IMR-90 (cell line): Measurements from ENCODE around the gene FAM89A. TPM values are rescaled to one million over a fixed set of nuclear protein-coding genes. Genes with fewer than 3 reads are reported as not detected.

ENCODE experiments used
- ATAC-seq: fragments of 200-7000 bp; cut with Tn5 transposase; 2 replicates; pipeline ENCODE4 v1.9.1; 2020; ENCODE audit warnings: low read depth, mild to moderate bottlenecking, moderate library complexity
- BruUV-seq: library from RNA; stranded (reverse); fragments of 400-500 nt; replicated peaks from 2 replicates; lab custom pipeline; 2021; lab: Mats Ljungman, UMichigan
- CTCF ChIA-PET: fragments of 300-600 bp; formaldehyde crosslinking; extraction: SDS; loops from one replicate; lab custom pipeline; 2021; ENCODE audit warnings: antibody characterized with exemption; lab: Yijun Ruan, JAX
- POLR2A ChIA-PET: fragments of 300-600 bp; sonication (Branson Sonifier 250); formaldehyde crosslinking; loops from one replicate; lab custom pipeline; 2022; ENCODE audit warnings: antibody characterized with exemption; ENCODE audit not compliant: unreplicated experiment; lab: Charles Lee
- DNase-seq: peaks from one replicate; pipeline ENCODE4 v3.0.0; 2013
- H2AFZ ChIP-seq: replicated peaks from 2 replicates; pipeline ENCODE3; 2013; ENCODE audit warnings: low read length, mild to moderate bottlenecking; ENCODE audit not compliant: poor library complexity
- H2AK5ac ChIP-seq: 2 replicates; pipeline ENCODE4 v1.6.1; 2013; ENCODE audit warnings: low read depth, low read length, inconsistent platforms
- H2AK9ac ChIP-seq: replicated peaks from 2 replicates; pipeline ENCODE3; 2013; ENCODE audit warnings: mild to moderate bottlenecking, low read depth, low read length, moderate library complexity; ENCODE audit not compliant: poor library complexity
- H2BK120ac ChIP-seq: 2 replicates; pipeline ENCODE4 v1.6.1; 2013; ENCODE audit warnings: low read depth, low read length, inconsistent platforms
- H2BK15ac ChIP-seq: 3 replicates; pipeline ENCODE4 v1.6.1; 2013; ENCODE audit warnings: low read depth, low read length, inconsistent platforms
- H2BK20ac ChIP-seq: 2 replicates; pipeline ENCODE4 v1.6.1; 2013; ENCODE audit warnings: low read depth, mild to moderate bottlenecking, inconsistent platforms, low read length, moderate library complexity
- H2BK5ac ChIP-seq: 2 replicates; pipeline ENCODE4 v1.6.1; 2013; ENCODE audit warnings: mild to moderate bottlenecking, low read depth, low read length, inconsistent platforms; ENCODE audit not compliant: poor library complexity, severe bottlenecking
- H3K14ac ChIP-seq: replicated peaks from 2 replicates; pipeline ENCODE4 v1.6.1; 2013; ENCODE audit warnings: low read depth, low read length, inconsistent platforms
- H3K18ac ChIP-seq: 2 replicates; pipeline ENCODE4 v1.6.1; 2013; ENCODE audit warnings: low read depth, low read length, control low read depth
- H3K23ac ChIP-seq: 2 replicates; pipeline ENCODE4 v1.6.1; 2013; ENCODE audit warnings: low read depth, low read length, inconsistent platforms
- H3K27ac ChIP-seq: 2 replicates; pipeline ENCODE4 v1.5.1; 2013; ENCODE audit warnings: mild to moderate bottlenecking, control low read depth, low read length; ENCODE audit not compliant: insufficient read depth
- H3K27me3 ChIP-seq: 2 replicates; pipeline ENCODE4 v1.6.1; 2013; ENCODE audit warnings: low read length; ENCODE audit not compliant: control insufficient read depth, insufficient read depth
- H3K36me3 ChIP-seq: 2 replicates; pipeline ENCODE4 v1.6.1; 2013; ENCODE audit warnings: low read length, mixed read lengths; ENCODE audit not compliant: control insufficient read depth, insufficient read depth
- H3K4ac ChIP-seq: 2 replicates; pipeline ENCODE4 v1.6.1; 2013; ENCODE audit warnings: low read depth, low read length, inconsistent platforms
- H3K4me1 ChIP-seq: 2 replicates; pipeline ENCODE4 v1.6.1; 2013; ENCODE audit warnings: low read length, mixed read lengths; ENCODE audit not compliant: control insufficient read depth, insufficient read depth
- H3K4me2 ChIP-seq: 2 replicates; pipeline ENCODE4 v1.6.1; 2013; ENCODE audit warnings: low read depth, mild to moderate bottlenecking, control low read depth, low read length, moderate library complexity
- H3K4me3 ChIP-seq: 2 replicates; pipeline ENCODE4 v1.5.1; 2013; ENCODE audit warnings: low read depth, mild to moderate bottlenecking, control low read depth, low read length, moderate library complexity; ENCODE audit not compliant: insufficient read depth
- H3K56ac ChIP-seq: 2 replicates; pipeline ENCODE4 v1.6.1; 2013; ENCODE audit warnings: low read length, inconsistent platforms; ENCODE audit not compliant: insufficient read depth; ENCODE audit errors: extremely low read depth
- H3K79me1 ChIP-seq, 2 experiments: 2 replicates each; pipeline ENCODE4 v1.6.1; 2013; ENCODE audit warnings: low read length in 2 of 2, inconsistent platforms in 1 of 2, low read depth in 1 of 2
- H3K9ac ChIP-seq: 2 replicates; pipeline ENCODE4 v1.6.1; 2013; ENCODE audit warnings: low read depth, low read length, control low read depth
- H3K9me1 ChIP-seq: 2 replicates; pipeline ENCODE4 v1.6.1; 2013; ENCODE audit warnings: low read length, inconsistent platforms; ENCODE audit not compliant: insufficient read depth
- H3K9me3 ChIP-seq: 2 replicates; pipeline ENCODE4 v1.6.1; 2013; ENCODE audit warnings: low read length; ENCODE audit not compliant: control insufficient read depth, insufficient read depth
- H4K20me1 ChIP-seq: 2 replicates; pipeline ENCODE4 v1.6.1; 2013; ENCODE audit warnings: low read length, inconsistent platforms; ENCODE audit not compliant: insufficient read depth
- H4K5ac ChIP-seq: 2 replicates; pipeline ENCODE4 v1.6.1; 2013; ENCODE audit warnings: mild to moderate bottlenecking, low read depth, low read length, control low read depth
- H4K8ac ChIP-seq, 2 experiments: 2 replicates each; pipeline ENCODE4 v1.6.1; 2013; ENCODE audit warnings: low read depth in 2 of 2, low read length in 2 of 2, control low read depth in 1 of 2, inconsistent platforms in 1 of 2
- H4K91ac ChIP-seq: 2 replicates; pipeline ENCODE4 v1.6.1; 2013; ENCODE audit warnings: low read depth, low read length, inconsistent platforms; ENCODE audit not compliant: insufficient read depth
- BHLHE40 ChIP-seq: fragments of 150-350 bp; IDR thresholded peaks from 2 replicates; pipeline ENCODE4 v1.6.1; 2016; ENCODE audit warnings: mild to moderate bottlenecking, low read depth, low read length
- CEBPB ChIP-seq: IDR thresholded peaks from 2 replicates; pipeline ENCODE4 v1.6.1; 2012; ENCODE audit warnings: low read depth, low read length, improper control_type of control experiment
- CHD1 ChIP-seq: IDR thresholded peaks from 2 replicates; pipeline ENCODE4 v1.6.1; 2012; ENCODE audit warnings: low read depth, low read length, improper control_type of control experiment
- CTCF ChIP-seq: conservative IDR thresholded peaks from 2 replicates; pipeline ENCODE4 v1.5.1; 2012; ENCODE audit warnings: mild to moderate bottlenecking, low read depth, low read length, improper control_type of control experiment
- ELK1 ChIP-seq: fragments of 150-350 bp; IDR thresholded peaks from 2 replicates; pipeline ENCODE4 v1.6.1; 2016; ENCODE audit warnings: low read depth, mild to moderate bottlenecking, low read length, moderate library complexity, borderline replicate concordance
- FOS ChIP-seq: fragments of 150-350 bp; IDR thresholded peaks from 2 replicates; pipeline ENCODE4 v1.6.1; 2016; ENCODE audit warnings: low read depth, low read length
- MAFK ChIP-seq: IDR thresholded peaks from 2 replicates; pipeline ENCODE4 v1.6.1; 2012; ENCODE audit warnings: low read depth, low read length, improper control_type of control experiment
- MAZ ChIP-seq: IDR thresholded peaks from 2 replicates; pipeline ENCODE4 v1.6.1; 2012; ENCODE audit warnings: low read depth, mild to moderate bottlenecking, low read length, improper control_type of control experiment, moderate library complexity, borderline replicate concordance
- MXI1 ChIP-seq: IDR thresholded peaks from 2 replicates; pipeline ENCODE4 v1.6.1; 2012; ENCODE audit warnings: low read depth, mild to moderate bottlenecking, low read length, moderate library complexity, borderline replicate concordance
- NFE2L2 ChIP-seq: fragments of 150-350 bp; IDR thresholded peaks from 2 replicates; pipeline ENCODE4 v1.6.1; 2016; ENCODE audit warnings: low read depth, mild to moderate bottlenecking, low read length
- POLR2A ChIP-seq: IDR thresholded peaks from 2 replicates; pipeline ENCODE4 v1.6.1; 2012; ENCODE audit warnings: mild to moderate bottlenecking, low read depth, low read length
- RAD21 ChIP-seq: IDR thresholded peaks from 2 replicates; pipeline ENCODE4 v1.6.1; 2012; ENCODE audit warnings: low read length, improper control_type of control experiment
- RCOR1 ChIP-seq: IDR thresholded peaks from 2 replicates; pipeline ENCODE4 v1.6.1; 2012; ENCODE audit warnings: mild to moderate bottlenecking, low read length, improper control_type of control experiment; ENCODE audit not compliant: insufficient replicate concordance
- RFX5 ChIP-seq: IDR thresholded peaks from 2 replicates; pipeline ENCODE4 v1.8.0; 2012; ENCODE audit warnings: low read depth, mild to moderate bottlenecking, low read length, moderate library complexity
- SMC3 ChIP-seq: fragments of 150-350 bp; IDR thresholded peaks from 2 replicates; pipeline ENCODE4 v1.6.1; 2016; ENCODE audit warnings: low read depth, mild to moderate bottlenecking, antibody characterized with exemption, low read length, moderate library complexity
- WGBS, 2 experiments: methylation state at CpG; one replicate each; pipeline versions ENCODE4 v1.1.5 to v1.1.7; 2013; ENCODE audit warnings: missing lambda C conversion rate in 2 of 2; ENCODE audit not compliant: insufficient read length in 1 of 2; ENCODE audit errors: extremely low coverage in 2 of 2; 5-methylcytosine and 5-hydroxymethylcytosine counted together
- dilution Hi-C: fragments of 300-500 bp; cut with HindIII; formaldehyde crosslinking; loops from one replicate; pipeline ENCODE4 v1.14.3; 2018; ENCODE audit warnings: low sequenced_read_pairs; ENCODE audit not compliant: unreplicated experiment
- in situ Hi-C: fragments of 300-500 bp; cut with MboI; formaldehyde crosslinking; loops from 3 replicates; pipeline ENCODE4 v1.14.3; 2019; ENCODE audit warnings: low sequenced_read_pairs, inconsistent platforms, mixed read lengths
- intact Hi-C: fragments of 100-400 bp; cut with micrococcal nuclease; formaldehyde crosslinking; loops from 2 replicates; pipeline ENCODE4 v1.10.0; 2022
- polyA plus RNA-seq, 3 experiments: library from polyadenylated mRNA; depleted of rRNA; stranded (reverse); fragments of >200 nt; gene quantifications; 2 replicates each; pipeline ENCODE4 v1.2.3, GENCODE V29; 2012; ENCODE audit warnings: low replicate concordance in 1 of 3
- total RNA-seq: library from RNA; depleted of rRNA; stranded (reverse); fragments of >200 nt; gene quantifications from 2 replicates; pipeline ENCODE4 v1.2.3, GENCODE V29; 2012
- TF ChIP-seq, protein P1 (sequence below): fragments of 150-350 bp; IDR thresholded peaks from 2 replicates; pipeline ENCODE4 v1.6.1; 2017; ENCODE audit warnings: mild to moderate bottlenecking, antibody characterized with exemption, low read length, low read depth

Gene FAM89A
- total and polyA plus RNA-seq, 2 of the 4 experiments (the other 2 are of a cell fraction) = 6.8 to 8.1 TPM

DNA sequence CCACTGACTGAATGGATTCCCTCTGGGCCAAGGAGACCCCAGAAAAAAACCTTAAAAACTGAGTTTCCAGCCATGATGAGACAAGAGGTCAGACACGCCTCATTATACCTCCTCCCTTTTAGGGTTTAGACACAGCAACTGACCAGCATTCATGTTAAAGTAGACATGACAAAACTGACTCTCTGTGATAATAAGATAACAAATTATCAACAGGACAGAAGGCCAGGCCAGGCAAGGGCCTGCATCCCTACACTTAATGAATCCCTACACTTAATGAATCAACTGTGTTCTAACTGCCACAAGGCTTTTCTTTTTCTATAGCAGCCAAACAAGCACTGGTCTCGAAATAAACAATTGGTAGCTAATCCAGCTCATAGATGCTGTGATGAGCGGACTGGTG is 33.3 kb upstream of the FAM89A start:
- DNase-seq = no peak
- Histone ChIP-seq H4K20me1 (no peaks in the 10 kb centered on the region), H4K5ac (no peak overlapping the region), H3K18ac (no peak overlapping the region), H2BK15ac (no peak overlapping the region), H3K56ac (no peak overlapping the region), H3K23ac (no peak overlapping the region), H3K4me2 (no peak overlapping the region), H3K9ac (no peak overlapping the region), H3K27me3 (peaks cover 7% of the 10 kb centered on the region), H3K79me1 (no peaks in the 10 kb centered on the region), H3K4me1 (no peaks in the 10 kb centered on the region; the same call in 1 of the 2 replicates), H3K36me3 (no peaks in the 10 kb centered on the region), H2AK9ac (no peak overlapping the region), H2BK120ac (no peak overlapping the region), H3K4me3 (no peak overlapping the region), H2BK20ac (no peak overlapping the region), H3K9me3 (no peaks in the 10 kb centered on the region), H3K27ac (no peak overlapping the region), H4K91ac (no peak overlapping the region), H4K8ac (no peak overlapping the region), H2AFZ (no peak overlapping the region), H3K9me1 (no peaks in the 10 kb centered on the region), H2AK5ac (no peak overlapping the region), H3K14ac (no peak overlapping the region), H3K4ac (no peak overlapping the region), H2BK5ac (no peak overlapping the region)
- ATAC-seq = no peak
- WGBS, 2 experiments = no CpG with 5 or more reads among the region's 3 CpGs
- in situ Hi-C loops (no loop called here), intact Hi-C loops (no loop called here), dilution Hi-C loops (no loop called here)
- no TSS peak for BruUV-seq
- TF ChIP-seq RFX5 = no peak
- TF ChIP-seq MXI1 = no peak
- no peak for TF ChIP-seq MAZ
- no peak for TF ChIP-seq ELK1
- no peak for TF ChIP-seq POLR2A
- TF ChIP-seq BHLHE40 = no peak
- no peak for TF ChIP-seq CTCF
- no peak for TF ChIP-seq FOS
- no peak for TF ChIP-seq RAD21
- TF ChIP-seq SMC3 = no peak
- no peak for TF ChIP-seq NFE2L2
- no peak for TF ChIP-seq CHD1
- TF ChIP-seq CEBPB = no peak
- TF ChIP-seq RCOR1 = no peak
- no peak for TF ChIP-seq MAFK
- TF ChIP-seq, protein P1, sequence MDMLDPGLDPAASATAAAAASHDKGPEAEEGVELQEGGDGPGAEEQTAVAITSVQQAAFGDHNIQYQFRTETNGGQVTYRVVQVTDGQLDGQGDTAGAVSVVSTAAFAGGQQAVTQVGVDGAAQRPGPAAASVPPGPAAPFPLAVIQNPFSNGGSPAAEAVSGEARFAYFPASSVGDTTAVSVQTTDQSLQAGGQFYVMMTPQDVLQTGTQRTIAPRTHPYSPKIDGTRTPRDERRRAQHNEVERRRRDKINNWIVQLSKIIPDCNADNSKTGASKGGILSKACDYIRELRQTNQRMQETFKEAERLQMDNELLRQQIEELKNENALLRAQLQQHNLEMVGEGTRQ = no peak
- ChIA-PET CTCF (interaction anchor here (0.6 kb wide), 1 partner anchor 15 kb away, joined by 3 read pairs; no protein-coding TSS in a partner anchor), POLR2A (no interaction called here)
